ENCODE data around the gene RRP1B.
"Not testable (repeated sequence)": the region's sequence is repeated elsewhere in the genome, so short reads cannot be mapped to it uniquely, and the experiment has no call there.

DNA sequence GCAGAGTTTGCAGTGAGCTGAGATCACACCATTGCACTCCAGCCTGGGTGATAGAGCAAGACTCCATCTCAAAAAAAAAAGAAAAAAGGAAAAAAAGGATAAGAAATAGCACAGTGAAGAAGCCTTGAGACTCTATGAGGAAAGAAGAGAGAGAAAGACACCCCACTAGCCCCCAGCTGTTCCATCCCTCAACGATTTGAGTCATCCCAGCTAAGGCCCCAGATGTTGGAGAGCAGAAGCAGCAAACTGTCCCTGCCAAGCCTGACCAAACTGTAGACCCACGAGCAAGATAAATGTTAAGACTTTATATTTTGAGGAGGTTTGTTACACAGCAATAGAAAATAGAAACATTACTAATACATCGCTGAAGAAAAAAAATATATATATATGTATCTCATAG is 42.5 kb upstream of the RRP1B start:
- TF ChIP-seq ZNF496 (CRISPR knock-in tag; IDR thresholded peaks at IDR 0.05; ENCODE audit: insufficient replicate concordance); TAF1 (CRISPR knock-in tag; IDR thresholded peaks at IDR 0.05); YY1 (IDR thresholded peaks at IDR 0.05; ENCODE audit: insufficient read depth, insufficient replicate concordance, low read depth, low read length); CAMTA2 (CRISPR knock-in tag; IDR thresholded peaks at IDR 0.05; ENCODE audit: borderline replicate concordance); NFIC (IDR thresholded peaks at IDR 0.05; ENCODE audit: low read length); SIN3A (IDR thresholded peaks at IDR 0.05; ENCODE audit: borderline replicate concordance, low read depth, low read length); EZH2 (conservative IDR thresholded peaks at IDR 0.05; ENCODE audit: low read depth, low read length); ZNF788 (CRISPR knock-in tag; IDR thresholded peaks at IDR 0.05; ENCODE audit: borderline replicate concordance); ASH2L (IDR thresholded peaks at IDR 0.05; ENCODE audit: insufficient read length, low read depth, low read length); CC2D1A (CRISPR knock-in tag; IDR thresholded peaks at IDR 0.05): not testable (repeated sequence)
- TF ChIP-seq, protein P1, sequence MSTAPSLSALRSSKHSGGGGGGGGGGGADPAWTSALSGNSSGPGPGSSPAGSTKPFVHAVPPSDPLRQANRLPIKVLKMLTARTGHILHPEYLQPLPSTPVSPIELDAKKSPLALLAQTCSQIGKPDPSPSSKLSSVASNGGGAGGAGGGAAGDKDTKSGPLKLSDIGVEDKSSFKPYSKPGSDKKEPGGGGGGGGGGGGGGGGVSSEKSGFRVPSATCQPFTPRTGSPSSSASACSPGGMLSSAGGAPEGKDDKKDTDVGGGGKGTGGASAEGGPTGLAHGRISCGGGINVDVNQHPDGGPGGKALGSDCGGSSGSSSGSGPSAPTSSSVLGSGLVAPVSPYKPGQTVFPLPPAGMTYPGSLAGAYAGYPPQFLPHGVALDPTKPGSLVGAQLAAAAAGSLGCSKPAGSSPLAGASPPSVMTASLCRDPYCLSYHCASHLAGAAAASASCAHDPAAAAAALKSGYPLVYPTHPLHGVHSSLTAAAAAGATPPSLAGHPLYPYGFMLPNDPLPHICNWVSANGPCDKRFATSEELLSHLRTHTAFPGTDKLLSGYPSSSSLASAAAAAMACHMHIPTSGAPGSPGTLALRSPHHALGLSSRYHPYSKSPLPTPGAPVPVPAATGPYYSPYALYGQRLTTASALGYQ (CRISPR knock-in tag; IDR thresholded peaks at IDR 0.05), result not testable (repeated sequence)
- TF ChIP-seq, protein P2, sequence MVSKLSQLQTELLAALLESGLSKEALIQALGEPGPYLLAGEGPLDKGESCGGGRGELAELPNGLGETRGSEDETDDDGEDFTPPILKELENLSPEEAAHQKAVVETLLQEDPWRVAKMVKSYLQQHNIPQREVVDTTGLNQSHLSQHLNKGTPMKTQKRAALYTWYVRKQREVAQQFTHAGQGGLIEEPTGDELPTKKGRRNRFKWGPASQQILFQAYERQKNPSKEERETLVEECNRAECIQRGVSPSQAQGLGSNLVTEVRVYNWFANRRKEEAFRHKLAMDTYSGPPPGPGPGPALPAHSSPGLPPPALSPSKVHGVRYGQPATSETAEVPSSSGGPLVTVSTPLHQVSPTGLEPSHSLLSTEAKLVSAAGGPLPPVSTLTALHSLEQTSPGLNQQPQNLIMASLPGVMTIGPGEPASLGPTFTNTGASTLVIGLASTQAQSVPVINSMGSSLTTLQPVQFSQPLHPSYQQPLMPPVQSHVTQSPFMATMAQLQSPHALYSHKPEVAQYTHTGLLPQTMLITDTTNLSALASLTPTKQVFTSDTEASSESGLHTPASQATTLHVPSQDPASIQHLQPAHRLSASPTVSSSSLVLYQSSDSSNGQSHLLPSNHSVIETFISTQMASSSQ (IDR thresholded peaks at IDR 0.05; ENCODE audit: low read depth), result not testable (repeated sequence)
- TF ChIP-seq, protein P2 (CRISPR knock-in tag; IDR thresholded peaks at IDR 0.05; ENCODE audit: borderline replicate concordance), result not testable (repeated sequence)
- TF ChIP-seq, protein P3, sequence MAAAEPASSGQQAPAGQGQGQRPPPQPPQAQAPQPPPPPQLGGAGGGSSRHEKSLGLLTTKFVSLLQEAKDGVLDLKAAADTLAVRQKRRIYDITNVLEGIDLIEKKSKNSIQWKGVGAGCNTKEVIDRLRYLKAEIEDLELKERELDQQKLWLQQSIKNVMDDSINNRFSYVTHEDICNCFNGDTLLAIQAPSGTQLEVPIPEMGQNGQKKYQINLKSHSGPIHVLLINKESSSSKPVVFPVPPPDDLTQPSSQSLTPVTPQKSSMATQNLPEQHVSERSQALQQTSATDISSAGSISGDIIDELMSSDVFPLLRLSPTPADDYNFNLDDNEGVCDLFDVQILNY (CRISPR knock-in tag; conservative IDR thresholded peaks at IDR 0.05), result not testable (repeated sequence)
